HG02981 (cell line): ENCODE results near the gene ERBB2.
"Not testable (repeated sequence)": the region's sequence is repeated elsewhere in the genome, so short reads cannot be mapped to it uniquely, and the experiment has no call there.

ENCODE experiments used
- ATAC-seq: cut with Tn5 transposase; IDR thresholded peaks from one replicate; pipeline ENCODE4 v1.9.1; 2021; ENCODE audit warnings: mild to moderate bottlenecking, moderate library complexity; ENCODE audit not compliant: unreplicated experiment

The ERBB2 gene

DNA sequence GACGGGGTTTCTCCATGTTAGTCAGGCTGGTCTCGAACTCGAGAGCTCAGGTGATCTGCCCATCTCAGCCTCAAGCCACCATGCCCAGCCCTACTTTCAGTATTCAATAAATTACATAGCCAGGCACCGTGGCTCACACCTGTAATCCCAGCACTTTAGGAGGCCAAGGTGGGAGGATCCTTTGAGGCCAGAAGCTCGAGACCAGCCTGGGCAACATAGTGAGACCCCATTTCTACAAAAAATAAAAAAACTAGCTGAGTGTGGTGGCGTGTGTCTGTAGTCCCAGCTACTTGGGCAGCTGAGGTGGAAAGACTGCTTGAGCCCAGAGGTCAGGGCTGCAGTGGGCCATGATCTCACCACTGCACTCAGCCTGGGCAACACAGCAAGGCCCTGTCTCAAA is 22.2 kb downstream of the ERBB2 start:
- ATAC-seq = no peak

- ATAC-seq = no peak
Measured at GRCh38 chr17:39722965-39723848, 23.3 kb downstream of the ERBB2 start.

DNA sequence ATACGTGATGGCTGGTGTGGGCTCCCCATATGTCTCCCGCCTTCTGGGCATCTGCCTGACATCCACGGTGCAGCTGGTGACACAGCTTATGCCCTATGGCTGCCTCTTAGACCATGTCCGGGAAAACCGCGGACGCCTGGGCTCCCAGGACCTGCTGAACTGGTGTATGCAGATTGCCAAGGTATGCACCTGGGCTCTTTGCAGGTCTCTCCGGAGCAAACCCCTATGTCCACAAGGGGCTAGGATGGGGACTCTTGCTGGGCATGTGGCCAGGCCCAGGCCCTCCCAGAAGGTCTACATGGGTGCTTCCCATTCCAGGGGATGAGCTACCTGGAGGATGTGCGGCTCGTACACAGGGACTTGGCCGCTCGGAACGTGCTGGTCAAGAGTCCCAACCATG is 24.9 kb downstream of the ERBB2 start:
- no peak for ATAC-seq

DNA sequence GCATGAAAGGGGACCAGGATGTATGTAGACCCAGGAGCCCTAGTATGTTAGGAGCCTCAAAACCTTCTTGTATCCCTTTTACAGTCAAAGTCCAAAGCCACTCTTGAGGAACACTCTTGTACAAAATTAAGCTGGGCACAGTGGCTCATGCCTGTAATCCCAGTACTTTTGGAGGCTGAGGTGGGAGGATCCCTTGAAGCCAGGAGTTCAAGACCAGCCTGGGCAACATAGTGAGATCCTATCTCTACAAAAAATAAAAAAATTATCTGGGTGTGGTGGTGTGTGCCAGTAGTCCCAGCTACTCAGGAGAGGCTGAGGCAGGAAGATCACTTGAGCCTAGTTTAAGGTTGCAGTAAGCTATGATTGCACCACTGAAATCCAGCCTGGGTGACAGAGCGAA is 26.1 kb downstream of the ERBB2 start:
- not testable (repeated sequence) for ATAC-seq

- ATAC-seq = no peak
Measured at GRCh38 chr17:39726617-39727016, 26.8 kb downstream of the ERBB2 start.

GRCh38 chr17:39727556-39727955 is 27.7 kb downstream of the ERBB2 start:
- no peak for ATAC-seq

DNA sequence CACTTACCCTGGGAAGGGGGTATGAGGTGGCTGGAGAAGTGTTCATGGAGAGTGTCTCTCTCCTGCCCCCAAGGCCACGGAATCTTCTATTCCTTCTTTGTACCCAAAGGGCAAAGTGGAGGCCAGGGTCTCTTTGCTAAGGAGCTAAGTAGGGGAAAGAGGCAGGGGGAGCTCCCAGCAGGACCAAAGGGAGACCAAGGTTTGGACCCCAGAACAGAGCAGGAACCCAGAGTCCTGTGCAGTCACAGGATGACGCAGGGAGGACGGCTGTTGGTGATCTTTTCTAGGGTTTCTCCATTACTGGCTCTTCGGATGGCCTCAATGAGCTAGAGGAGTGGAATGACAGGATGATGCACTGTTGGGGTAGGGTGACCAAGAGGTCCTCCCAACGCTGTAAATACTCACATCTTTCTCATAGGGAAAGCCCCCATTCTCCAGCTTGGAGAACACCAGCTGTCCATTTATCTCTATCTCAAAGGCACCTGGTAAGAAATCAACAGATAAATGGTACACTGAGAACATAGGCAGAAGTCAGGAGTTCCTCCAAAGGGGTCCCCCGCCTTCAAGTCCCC is 29.5 kb downstream of the ERBB2 start:
- ATAC-seq = no peak

DNA sequence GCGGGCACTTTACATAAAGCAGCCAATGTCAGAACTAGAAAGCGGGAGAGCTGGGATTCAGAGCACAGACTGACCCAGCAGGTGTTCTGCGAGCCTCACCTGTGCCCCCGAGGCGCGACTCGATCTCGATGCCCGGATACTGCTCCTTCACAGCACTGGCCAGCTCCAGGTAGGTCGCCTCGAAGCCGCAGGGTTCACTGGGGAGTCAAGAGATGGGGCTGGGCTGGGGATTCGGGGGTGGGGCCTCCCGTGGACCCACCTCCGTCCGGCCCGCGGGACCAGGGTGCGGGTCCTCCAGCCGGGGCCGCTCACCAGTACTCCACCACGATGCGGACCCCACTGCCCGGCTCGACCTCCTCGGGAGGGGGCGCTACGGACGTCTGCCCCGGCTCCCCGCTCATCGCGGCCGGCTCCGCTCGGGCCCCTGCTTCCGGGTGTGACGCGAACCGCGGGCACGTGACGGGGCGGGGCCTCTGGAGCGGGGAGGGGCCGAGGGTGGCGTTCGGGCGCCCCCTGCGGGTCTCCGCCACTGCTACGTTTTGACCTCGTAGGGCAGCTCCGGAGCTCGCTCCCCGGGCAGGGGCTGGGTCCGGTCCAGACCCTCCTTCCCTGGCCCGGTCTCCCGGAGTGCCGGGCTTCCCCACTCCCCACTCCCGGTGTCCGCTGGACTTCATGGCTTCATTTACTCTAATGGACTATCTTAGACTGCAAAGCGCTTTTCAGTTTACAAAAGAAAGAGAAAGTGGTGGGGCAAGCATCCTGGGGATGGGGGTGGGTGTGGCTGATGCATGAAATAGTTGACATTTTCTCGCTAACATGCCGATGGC is 30.4 kb downstream of the ERBB2 start, which contains the start of gene MIEN1:
TSS of gene MIEN1 (minus strand) at position 438 of the 827 bp plus-strand sequence. CDS start at position 401, 37 bp downstream.
- peak; percentile 85 for ATAC-seq

- no peak for ATAC-seq
Measured at GRCh38 chr17:39732586-39732985, 32.7 kb downstream of the ERBB2 start.

DNA sequence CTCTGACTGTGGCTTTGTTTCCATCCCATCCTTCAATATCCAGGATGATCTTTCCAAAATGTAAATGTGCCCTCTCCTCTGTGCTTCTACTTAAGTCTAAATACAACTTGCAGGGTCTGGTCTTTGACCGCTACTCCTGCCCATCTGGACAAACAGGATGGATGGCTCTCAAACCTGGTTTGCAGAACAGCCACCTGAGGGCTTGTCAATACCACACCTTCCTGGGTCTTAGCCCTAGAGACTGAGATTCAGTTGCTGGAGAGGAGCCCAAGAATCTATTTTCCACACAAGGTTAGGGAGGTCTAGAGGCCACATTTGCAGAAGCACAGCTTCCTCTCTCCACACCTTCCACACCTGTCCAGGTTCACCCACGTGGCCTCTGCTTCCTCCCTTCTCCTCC is 36.0 kb downstream of the ERBB2 start:
- ATAC-seq = no peak

- ATAC-seq = no peak
Measured at GRCh38 chr17:39736319-39737165, 36.7 kb downstream of the ERBB2 start.

DNA sequence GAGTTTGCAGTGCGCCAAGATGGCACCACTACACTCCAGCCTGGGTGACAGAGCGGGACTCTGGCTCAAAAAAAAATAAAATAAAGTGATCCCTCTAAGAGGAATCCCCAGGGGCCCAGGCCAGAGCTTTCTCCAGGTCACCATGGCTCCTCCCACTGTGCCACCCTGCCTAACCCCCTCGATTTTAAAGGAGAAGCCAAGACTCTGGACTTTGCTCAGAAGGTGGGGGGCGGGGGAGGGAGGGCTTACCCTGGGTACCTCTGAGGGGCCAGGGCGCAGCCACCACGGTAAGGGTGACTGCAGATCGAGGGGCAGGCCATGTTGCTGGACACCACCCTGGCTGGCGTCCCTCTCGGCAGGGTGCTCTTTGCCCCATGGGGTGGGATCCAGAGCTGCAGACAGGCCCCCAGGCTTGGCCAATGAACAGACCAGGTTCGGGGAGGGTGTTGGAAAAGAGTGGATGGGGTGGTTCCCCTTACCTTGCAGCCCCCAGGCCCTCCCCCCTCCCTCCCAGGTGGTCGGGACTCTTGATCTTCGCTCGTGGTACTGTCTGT is 37.4 kb downstream of the ERBB2 start:
- ATAC-seq = no peak

- ATAC-seq = no peak
Measured at GRCh38 chr17:39737760-39738567, 38.1 kb downstream of the ERBB2 start, which contains the start of gene GRB7. GRB7 (plus strand) TSS chr17:39737938; CDS start chr17:39742302, 4,364 bp downstream.

DNA sequence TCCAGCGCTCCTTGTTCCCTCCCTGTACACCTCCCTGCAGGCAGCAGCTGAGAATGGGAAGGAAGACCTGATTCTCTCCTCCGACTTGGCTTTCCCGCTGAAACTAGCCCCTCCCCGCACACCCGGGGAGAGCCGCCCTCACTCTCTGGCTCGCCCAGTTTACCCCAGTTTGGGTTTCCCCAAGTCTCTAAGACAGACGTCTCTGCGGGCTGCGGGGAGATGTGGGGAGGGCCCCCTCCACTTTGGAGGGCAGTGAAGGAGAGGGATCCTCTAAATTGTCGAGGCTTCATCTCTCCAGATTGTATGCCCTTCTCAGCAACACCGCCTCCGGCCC is 38.7 kb downstream of the ERBB2 start:
- no peak for ATAC-seq

DNA sequence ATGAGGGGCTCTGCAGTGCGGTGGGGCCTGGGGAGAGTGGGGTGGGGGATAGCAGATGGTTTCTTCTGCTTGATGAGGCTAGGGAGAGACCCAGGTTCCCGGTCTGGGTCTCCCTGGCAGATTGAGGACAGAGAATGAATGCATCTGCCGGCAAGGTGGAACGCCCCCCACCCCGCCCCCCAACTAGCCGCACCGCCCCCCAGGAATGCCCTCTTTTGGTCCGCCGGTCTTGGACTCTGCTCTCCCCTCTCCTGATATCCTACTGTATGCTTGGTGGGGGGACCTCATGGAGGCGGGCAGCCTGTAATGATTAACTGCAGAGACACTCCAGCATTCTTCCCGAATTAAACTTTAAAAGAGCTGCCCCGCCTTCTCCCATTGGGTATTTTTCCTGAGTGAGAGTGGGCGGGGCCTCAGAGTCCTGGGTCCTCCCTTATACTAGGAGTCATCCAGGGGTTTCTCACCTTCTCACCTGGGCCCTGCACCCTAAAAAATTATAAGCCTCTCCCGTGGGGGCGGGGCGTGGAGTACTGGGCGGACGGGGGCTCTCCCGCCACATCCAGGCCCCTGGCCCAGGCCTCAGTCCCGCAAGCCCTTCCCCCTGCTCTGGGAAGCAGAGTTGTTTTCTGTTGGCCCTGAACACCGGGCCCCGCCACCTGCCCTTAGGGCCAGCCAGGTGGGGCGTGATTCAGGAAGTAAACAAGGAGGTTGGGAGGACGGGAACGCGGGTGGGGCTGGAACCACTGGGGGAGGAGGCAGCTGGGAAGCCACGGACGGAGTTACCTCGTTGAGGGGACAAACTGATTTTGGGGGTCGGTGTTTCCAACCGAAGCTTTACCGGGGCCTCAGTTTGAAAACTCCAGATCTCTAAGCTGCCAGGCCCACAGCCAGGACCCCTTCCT is 39.4 kb downstream of the ERBB2 start:
- no peak for ATAC-seq

GRCh38 chr17:39739885-39740356 is 40.1 kb downstream of the ERBB2 start:
- no peak for ATAC-seq

DNA sequence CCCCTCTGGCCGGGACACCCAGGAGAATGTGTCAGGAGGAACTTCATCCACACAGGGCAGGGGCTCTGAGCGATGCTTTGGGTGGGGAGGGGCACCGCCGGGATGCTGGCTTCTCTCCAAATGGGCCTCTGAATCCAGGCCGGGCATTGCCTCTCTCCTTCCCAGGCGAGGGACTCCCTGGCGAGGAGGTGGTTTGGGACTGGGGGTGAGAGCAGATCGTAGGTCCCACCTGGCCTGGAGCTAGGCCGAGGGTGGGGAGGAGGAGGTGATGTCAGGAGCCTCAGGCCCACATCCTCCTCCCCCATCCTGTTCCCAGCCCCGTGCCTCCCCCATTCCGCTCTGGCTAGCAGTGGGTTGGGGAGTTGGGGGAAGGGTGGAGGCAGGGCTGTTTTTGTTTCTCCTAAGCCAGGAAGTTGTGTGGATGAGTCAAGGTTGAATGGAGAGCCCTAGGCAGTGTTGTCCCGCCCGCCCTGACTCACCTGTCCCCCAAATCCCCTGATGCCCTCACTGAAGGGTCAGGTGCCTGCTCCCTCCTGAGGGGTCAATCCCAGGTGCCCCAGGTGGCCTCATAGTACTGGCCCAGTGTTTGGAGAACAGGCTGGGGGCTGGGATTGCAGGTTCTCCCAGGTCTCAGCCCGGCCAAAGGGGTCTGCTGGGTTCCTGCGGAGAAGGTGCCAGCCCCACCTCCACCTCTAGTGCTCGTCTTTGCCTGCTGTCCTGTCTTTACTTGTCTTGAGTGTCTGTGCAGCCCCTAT is 40.7 kb downstream of the ERBB2 start:
- ATAC-seq = no peak
